Stimulated activated CD4-positive, alpha-beta T cell treated with anti-CD3 and anti-CD28 coated beads, Interleukin-4, amount 100 ng/mL, for 1 hour (primary cell): Measurements from ENCODE around the gene SPOCK3.
"Not testable (repeated sequence)": the region's sequence is repeated elsewhere in the genome, so short reads cannot be mapped to it uniquely, and the experiment has no call there.

Experiments
- DNase-seq: peaks from one replicate; pipeline ENCODE4 v3.0.0-alpha.2; 2020

Gene SPOCK3

GRCh38 chr4:166798126-166798525 is 436.2 kb downstream of the SPOCK3 start:
- DNase-seq, result no peak

- no peak for DNase-seq
Measured at GRCh38 chr4:166777760-166778159, 456.5 kb downstream of the SPOCK3 start.

GRCh38 chr4:166763018-166763417 is 471.3 kb downstream of the SPOCK3 start:
- DNase-seq, result no peak

- no peak for DNase-seq
Measured at GRCh38 chr4:166741742-166742141, 492.6 kb downstream of the SPOCK3 start.

- not testable (repeated sequence) for DNase-seq
Measured at GRCh38 chr4:166739215-166739614, 495.1 kb downstream of the SPOCK3 start.

GRCh38 chr4:166737430-166737829 is 496.9 kb downstream of the SPOCK3 start:
- no peak for DNase-seq

GRCh38 chr4:166735553-166735952 is 498.7 kb downstream of the SPOCK3 start:
- no peak for DNase-seq

- no peak for DNase-seq
Measured at GRCh38 chr4:166734797-166735196, 499.5 kb downstream of the SPOCK3 start.

GRCh38 chr4:166733686-166734085 is 500.6 kb downstream of the SPOCK3 start:
- no peak for DNase-seq

- DNase-seq, result no peak
Measured at GRCh38 chr4:166726832-166727231, 507.5 kb downstream of the SPOCK3 start.

GRCh38 chr4:166724369-166724768 is 509.9 kb downstream of the SPOCK3 start:
- no peak for DNase-seq

GRCh38 chr4:166723532-166724140 is 510.7 kb downstream of the SPOCK3 start:
- DNase-seq, result no peak

GRCh38 chr4:166715748-166716713 is 518.3 kb downstream of the SPOCK3 start:
- not testable (repeated sequence) for DNase-seq

GRCh38 chr4:166700592-166700991 is 533.7 kb downstream of the SPOCK3 start:
- no peak for DNase-seq

GRCh38 chr4:166688835-166689234 is 545.5 kb downstream of the SPOCK3 start:
- DNase-seq, result no peak

- DNase-seq, result no peak
Measured at GRCh38 chr4:166687828-166688227, 546.5 kb downstream of the SPOCK3 start.
